Effector memory CD8-positive, alpha-beta T cell (primary cell): Measurements from ENCODE around the gene NBAS.
A peak's percentile ranks its signal among the peaks of the same experiment; 100 is the strongest.
"Not testable (repeated sequence)": the region's sequence is repeated elsewhere in the genome, so short reads cannot be mapped to it uniquely, and the experiment has no call there.

Experiments used
- ATAC-seq: fragments of 150-1000 bp; cut with Tn5 transposase; replicated peaks from 2 replicates; pipeline ENCODE4 v1.10.0; 2021; ENCODE audit warnings: mild to moderate bottlenecking, moderate library complexity
- DNase-seq, 3 experiments: peaks; one replicate each; pipeline ENCODE4 v3.0.0; 2021
- H3K27ac Mint-ChIP-seq, 2 donors: one replicate each; pipeline ENCODE4 v1.8.0; 2022; ENCODE audit warnings: mild to moderate bottlenecking in 2 of 2, mixed read lengths in 2 of 2, moderate library complexity in 2 of 2
- H3K27me3 Mint-ChIP-seq, 2 donors: one replicate each; pipeline ENCODE4 v1.8.0; 2022; ENCODE audit warnings: mixed read lengths in 2 of 2
- H3K36me3 Mint-ChIP-seq: one replicate; pipeline ENCODE4 v1.8.0; 2022; ENCODE audit warnings: mild to moderate bottlenecking, moderate library complexity, mixed read lengths; ENCODE audit not compliant: insufficient read depth
- H3K4me1 Mint-ChIP-seq, 2 donors: one replicate each; pipeline ENCODE4 v1.8.0; 2022; ENCODE audit warnings: low read depth in 2 of 2, mixed read lengths in 2 of 2
- H3K4me3 Mint-ChIP-seq, 2 donors: one replicate each; pipeline ENCODE4 v1.8.0; 2022; ENCODE audit warnings: mild to moderate bottlenecking in 2 of 2, mixed read lengths in 2 of 2, moderate library complexity in 2 of 2
- H3K9me3 Mint-ChIP-seq, 2 donors: one replicate each; pipeline ENCODE4 v1.8.0; 2022; ENCODE audit warnings: mixed read lengths in 2 of 2

Gene NBAS

GRCh38 chr2:15260196-15260595, 300.9 kb downstream of the NBAS start:
- H3K36me3 Mint-ChIP-seq, result no peaks in the 10 kb centered on the region
- no peaks in the 10 kb centered on the region for H3K4me1 Mint-ChIP-seq
- DNase-seq (no peak), ATAC-seq (no peak)
- peaks cover 4 to 6% of the 10 kb centered on the region in 2 donors for H3K9me3 Mint-ChIP-seq
- no peaks in the 10 kb centered on the region for H3K27me3 Mint-ChIP-seq
- H3K4me3 Mint-ChIP-seq, result no peak overlapping the region
- no peak overlapping the region for H3K27ac Mint-ChIP-seq

- H3K4me1 Mint-ChIP-seq, result no peaks in the 10 kb centered on the region
- H3K9me3 Mint-ChIP-seq, result peaks cover 4 to 6% of the 10 kb centered on the region in 2 donors
- no peak overlapping the region for H3K4me3 Mint-ChIP-seq
- no peak for ATAC-seq
- no peaks in the 10 kb centered on the region for H3K27me3 Mint-ChIP-seq
- no peak overlapping the region for H3K27ac Mint-ChIP-seq
- DNase-seq, result no peak
- no peaks in the 10 kb centered on the region for H3K36me3 Mint-ChIP-seq
These were observed 301.8 kb downstream of the NBAS start for GRCh38 chr2:15259356-15259756.

GRCh38 chr2:15258385-15258784, 302.7 kb downstream of the NBAS start:
- ATAC-seq, DNase-seq, H3K4me1 Mint-ChIP-seq, H3K27me3 Mint-ChIP-seq, H3K27ac Mint-ChIP-seq, H3K4me3 Mint-ChIP-seq, H3K36me3 Mint-ChIP-seq, H3K9me3 Mint-ChIP-seq: not testable (repeated sequence)

- H3K9me3 Mint-ChIP-seq, result peaks cover 0 to 6% of the 10 kb centered on the region in 2 donors
- H3K27me3 Mint-ChIP-seq, result no peaks in the 10 kb centered on the region
- DNase-seq, result no peak
- H3K27ac Mint-ChIP-seq, result no peak overlapping the region
- H3K4me3 Mint-ChIP-seq, result no peak overlapping the region
- H3K36me3 Mint-ChIP-seq, result peaks cover 2% of the 10 kb centered on the region
- H3K4me1 Mint-ChIP-seq, result peaks cover 0 to 15% of the 10 kb centered on the region in 2 donors
- no peak for ATAC-seq
These were observed 307.3 kb downstream of the NBAS start for GRCh38 chr2:15253835-15254286.

- Mint-ChIP-seq H3K4me3 (no peak overlapping the region), H3K27me3 (no peaks in the 10 kb centered on the region), H3K27ac (no peak overlapping the region), H3K9me3 (peaks cover 0 to 6% of the 10 kb centered on the region in 2 donors), H3K36me3 (peaks cover 2% of the 10 kb centered on the region), H3K4me1 (peaks cover 0 to 18% of the 10 kb centered on the region in 2 donors)
- ATAC-seq (no peak), DNase-seq (no peak)
These were observed 307.9 kb downstream of the NBAS start for GRCh38 chr2:15253247-15253646.

GRCh38 chr2:15251753-15252152, 309.4 kb downstream of the NBAS start:
- Mint-ChIP-seq H3K36me3 (peaks cover 2% of the 10 kb centered on the region), H3K27ac (no peak overlapping the region)
- DNase-seq, result no peak

GRCh38 chr2:15250946-15251345, 310.2 kb downstream of the NBAS start:
- H3K4me1 Mint-ChIP-seq, result peaks cover 9 to 24% of the 10 kb centered on the region in 2 donors
- not testable (repeated sequence) for H3K27me3 Mint-ChIP-seq, H3K9me3 Mint-ChIP-seq, H3K36me3 Mint-ChIP-seq, DNase-seq, ATAC-seq, H3K4me3 Mint-ChIP-seq, H3K27ac Mint-ChIP-seq

More at GRCh38 chr2:15251753-15252152, 309.4 kb downstream of the NBAS start:
- ATAC-seq, result no peak
- Mint-ChIP-seq H3K4me1 (peaks cover 5 to 24% of the 10 kb centered on the region in 2 donors), H3K4me3 (no peak overlapping the region), H3K27me3 (no peaks in the 10 kb centered on the region), H3K9me3 (peaks cover 0 to under 1% of the 10 kb centered on the region in 2 donors)

GRCh38 chr2:15246870-15247269, 314.3 kb downstream of the NBAS start:
- Mint-ChIP-seq H3K36me3 (peaks cover 2% of the 10 kb centered on the region), H3K4me3 (no peak overlapping the region), H3K27ac (no peak overlapping the region), H3K9me3 (no peaks in the 10 kb centered on the region), H3K27me3 (no peaks in the 10 kb centered on the region), H3K4me1 (peaks cover 22 to 34% of the 10 kb centered on the region in 2 donors)
- no peak for DNase-seq
- no peak for ATAC-seq

- no peaks in the 10 kb centered on the region for H3K27me3 Mint-ChIP-seq
- peaks cover 22 to 25% of the 10 kb centered on the region in 2 donors for H3K4me1 Mint-ChIP-seq
- peak overlapping the region in 1 of 2 donors; percentile 6 for H3K27ac Mint-ChIP-seq
- DNase-seq, result no peak
- no peak overlapping the region for H3K4me3 Mint-ChIP-seq
- ATAC-seq, result no peak
- no peaks in the 10 kb centered on the region for H3K9me3 Mint-ChIP-seq
- no peaks in the 10 kb centered on the region for H3K36me3 Mint-ChIP-seq
These were observed 317.4 kb downstream of the NBAS start for GRCh38 chr2:15243762-15244161.

- no peak for DNase-seq
- Mint-ChIP-seq H3K4me1 (peaks cover 20 to 22% of the 10 kb centered on the region in 2 donors), H3K36me3 (peaks cover 3% of the 10 kb centered on the region), H3K9me3 (no peaks in the 10 kb centered on the region), H3K27me3 (no peaks in the 10 kb centered on the region), H3K27ac (peak overlapping the region in 1 of 2 donors; percentile 6), H3K4me3 (no peak overlapping the region)
- no peak for ATAC-seq
These were observed 318.1 kb downstream of the NBAS start for GRCh38 chr2:15242936-15243461.

GRCh38 chr2:15241929-15242328, 319.2 kb downstream of the NBAS start:
- no peak for ATAC-seq
- no peak overlapping the region for H3K4me3 Mint-ChIP-seq
- H3K27ac Mint-ChIP-seq, result no peak overlapping the region
- no peak for DNase-seq
- H3K36me3 Mint-ChIP-seq, result peaks cover 6% of the 10 kb centered on the region
- peaks cover 17 to 21% of the 10 kb centered on the region in 2 donors for H3K4me1 Mint-ChIP-seq
- no peaks in the 10 kb centered on the region for H3K27me3 Mint-ChIP-seq
- H3K9me3 Mint-ChIP-seq, result no peaks in the 10 kb centered on the region

- Mint-ChIP-seq H3K27me3 (no peaks in the 10 kb centered on the region), H3K36me3 (peaks cover 10% of the 10 kb centered on the region), H3K4me3 (no peak overlapping the region), H3K27ac (peak overlapping the region in 1 of 2 donors; percentile 46), H3K9me3 (no peaks in the 10 kb centered on the region), H3K4me1 (peaks cover 15 to 17% of the 10 kb centered on the region in 2 donors)
- DNase-seq (no peak), ATAC-seq (no peak)
These were observed 319.9 kb downstream of the NBAS start for GRCh38 chr2:15241201-15241600.

- no peaks in the 10 kb centered on the region for H3K9me3 Mint-ChIP-seq
- ATAC-seq (no peak), DNase-seq (no peak)
- peaks cover 4% of the 10 kb centered on the region in 2 donors for H3K4me1 Mint-ChIP-seq
- H3K4me3 Mint-ChIP-seq, result no peak overlapping the region
- no peak overlapping the region for H3K27ac Mint-ChIP-seq
- H3K27me3 Mint-ChIP-seq, result no peaks in the 10 kb centered on the region
- H3K36me3 Mint-ChIP-seq, result peaks cover 13% of the 10 kb centered on the region
These were observed 323.1 kb downstream of the NBAS start for GRCh38 chr2:15238028-15238427.

- no peak overlapping the region for H3K4me3 Mint-ChIP-seq
- H3K9me3 Mint-ChIP-seq, result no peaks in the 10 kb centered on the region
- DNase-seq (no peak), ATAC-seq (no peak)
- no peaks in the 10 kb centered on the region for H3K4me1 Mint-ChIP-seq
- H3K27me3 Mint-ChIP-seq, result no peaks in the 10 kb centered on the region
- H3K27ac Mint-ChIP-seq, result peak overlapping the region in 1 of 2 donors; percentile 61
- H3K36me3 Mint-ChIP-seq, result peaks cover 17% of the 10 kb centered on the region
These were observed 330.4 kb downstream of the NBAS start for GRCh38 chr2:15230599-15231192.
